HEK293 (cell line): ENCODE results near the gene ERI3.

ENCODE experiments used
- ELK4 ChIP-seq: IDR thresholded peaks from 2 replicates; pipeline ENCODE4 v1.6.1; 2011; ENCODE audit warnings: mild to moderate bottlenecking, low read depth, low read length, borderline replicate concordance
- FEZF1 ChIP-seq: fragments of 450-650 bp; formaldehyde crosslinking; IDR thresholded peaks from 2 replicates; pipeline ENCODE4 v1.5.1; 2016; ENCODE audit warnings: missing biosample characterization, missing genetic modification characterization
- GLI2 ChIP-seq: fragments of 450-650 bp; formaldehyde crosslinking; IDR thresholded peaks from 2 replicates; pipeline ENCODE4; 2017; ENCODE audit warnings: missing biosample characterization, missing genetic modification characterization, low read depth, borderline replicate concordance
- GLIS1 ChIP-seq: fragments of 450-650 bp; formaldehyde crosslinking; IDR thresholded peaks from 2 replicates; pipeline ENCODE4 v1.5.1; 2016; ENCODE audit warnings: missing biosample characterization, missing genetic modification characterization
- KLF16 ChIP-seq: fragments of 450-650 bp; formaldehyde crosslinking; IDR thresholded peaks from 2 replicates; pipeline ENCODE4 v1.5.1; 2017; ENCODE audit warnings: missing biosample characterization, missing genetic modification characterization
- KLF17 ChIP-seq: fragments of 450-650 bp; formaldehyde crosslinking; IDR thresholded peaks from 2 replicates; pipeline ENCODE4 v1.5.1; 2016; ENCODE audit warnings: missing biosample characterization, missing genetic modification characterization
- MZF1 ChIP-seq: fragments of 450-650 bp; formaldehyde crosslinking; IDR thresholded peaks from 2 replicates; pipeline ENCODE4 v1.5.1; 2017; ENCODE audit warnings: missing biosample characterization, missing genetic modification characterization, borderline replicate concordance
- SALL2 ChIP-seq: fragments of 450-650 bp; formaldehyde crosslinking; IDR thresholded peaks from 2 replicates; pipeline ENCODE4 v1.5.0; 2017; ENCODE audit warnings: missing biosample characterization, mild to moderate bottlenecking, missing genetic modification characterization, borderline replicate concordance
- SP7 ChIP-seq: fragments of 450-650 bp; formaldehyde crosslinking; IDR thresholded peaks from 2 replicates; pipeline ENCODE4 v1.5.1; 2016; ENCODE audit warnings: missing biosample characterization, missing genetic modification characterization
- ZBTB20 ChIP-seq: fragments of 450-650 bp; formaldehyde crosslinking; IDR thresholded peaks from 2 replicates; pipeline ENCODE4 v1.5.1; 2016; ENCODE audit warnings: missing biosample characterization, missing genetic modification characterization
- ZBTB21 ChIP-seq: fragments of 450-650 bp; formaldehyde crosslinking; IDR thresholded peaks from 2 replicates; pipeline ENCODE4 v1.5.1; 2017; ENCODE audit warnings: missing biosample characterization, missing genetic modification characterization
- ZBTB48 ChIP-seq: fragments of 450-650 bp; formaldehyde crosslinking; IDR thresholded peaks from 2 replicates; pipeline ENCODE4 v1.5.1; 2016; ENCODE audit warnings: missing biosample characterization, missing genetic modification characterization
- ZNF121 ChIP-seq: fragments of 450-650 bp; formaldehyde crosslinking; IDR thresholded peaks from 2 replicates; pipeline ENCODE4 v1.5.1; 2016; ENCODE audit warnings: missing biosample characterization, missing genetic modification characterization
- ZNF138 ChIP-seq: fragments of 450-650 bp; formaldehyde crosslinking; IDR thresholded peaks from 2 replicates; pipeline ENCODE4 v1.5.1; 2016; ENCODE audit warnings: missing biosample characterization, missing genetic modification characterization, borderline replicate concordance
- ZNF174 ChIP-seq: fragments of 450-650 bp; formaldehyde crosslinking; IDR thresholded peaks from 2 replicates; pipeline ENCODE4 v1.5.0; 2017; ENCODE audit warnings: missing biosample characterization, mild to moderate bottlenecking, missing genetic modification characterization
- ZNF175 ChIP-seq: fragments of 450-650 bp; formaldehyde crosslinking; IDR thresholded peaks from 2 replicates; pipeline ENCODE4 v1.5.1; 2016; ENCODE audit warnings: missing biosample characterization, missing genetic modification characterization
- ZNF274 ChIP-seq, 2 experiments: fragments of 200-500 bp in 1 of 2; fragments of 450-650 bp in 1 of 2; sonication (Bioruptor generic) in 1 of 2; formaldehyde crosslinking in 1 of 2; IDR thresholded peaks; 2 replicates each; pipeline versions ENCODE4 v1.5.1 to v1.6.1; 2014 to 2016; ENCODE audit warnings: borderline replicate concordance in 1 of 2, inconsistent platforms in 1 of 2, low read length in 1 of 2, missing biosample characterization in 1 of 2, missing genetic modification characterization in 1 of 2
- ZNF311 ChIP-seq: fragments of 450-650 bp; formaldehyde crosslinking; IDR thresholded peaks from 2 replicates; pipeline ENCODE4 v1.5.1; 2017; ENCODE audit warnings: missing biosample characterization, missing genetic modification characterization, borderline replicate concordance
- ZNF404 ChIP-seq: fragments of 450-650 bp; formaldehyde crosslinking; IDR thresholded peaks from 2 replicates; pipeline ENCODE4 v1.5.1; 2017; ENCODE audit warnings: missing biosample characterization, missing genetic modification characterization
- ZNF426 ChIP-seq: fragments of 450-650 bp; formaldehyde crosslinking; IDR thresholded peaks from 2 replicates; pipeline ENCODE4 v1.5.1; 2017; ENCODE audit warnings: missing biosample characterization, missing genetic modification characterization, mild to moderate bottlenecking, inconsistent platforms, moderate library complexity
- ZNF518A ChIP-seq: fragments of 450-650 bp; formaldehyde crosslinking; conservative IDR thresholded peaks from 2 replicates; pipeline ENCODE4 v1.5.1; 2016; ENCODE audit warnings: low read depth, missing biosample characterization, missing genetic modification characterization
- ZNF561 ChIP-seq: fragments of 450-650 bp; IDR thresholded peaks from 2 replicates; pipeline ENCODE4 v1.5.1; 2018; ENCODE audit warnings: missing biosample characterization, missing genetic modification characterization, borderline replicate concordance
- ZNF600 ChIP-seq: fragments of 450-650 bp; formaldehyde crosslinking; IDR thresholded peaks from 2 replicates; pipeline ENCODE4 v1.5.1; 2016; ENCODE audit warnings: missing biosample characterization, missing genetic modification characterization
- ZNF626 ChIP-seq: fragments of 450-650 bp; sonication (Bioruptor Pico); formaldehyde crosslinking; IDR thresholded peaks from 2 replicates; pipeline ENCODE4 v1.5.1; 2018; ENCODE audit warnings: missing biosample characterization, missing genetic modification characterization, inconsistent platforms
- ZNF677 ChIP-seq: fragments of 450-650 bp; IDR thresholded peaks from 2 replicates; pipeline ENCODE4 v1.5.0; 2018; ENCODE audit warnings: missing biosample characterization, mild to moderate bottlenecking, missing genetic modification characterization, moderate library complexity
- ZNF76 ChIP-seq: fragments of 450-650 bp; formaldehyde crosslinking; IDR thresholded peaks from 2 replicates; pipeline ENCODE4; 2016; ENCODE audit warnings: low read depth, missing biosample characterization, missing genetic modification characterization, borderline replicate concordance
- ZNF768 ChIP-seq: fragments of 450-650 bp; formaldehyde crosslinking; IDR thresholded peaks from 2 replicates; pipeline ENCODE4 v1.5.1; 2018; ENCODE audit warnings: missing biosample characterization, mild to moderate bottlenecking, missing genetic modification characterization
- ZNF785 ChIP-seq: fragments of 450-650 bp; formaldehyde crosslinking; IDR thresholded peaks from 2 replicates; pipeline ENCODE4 v1.5.1; 2016; ENCODE audit warnings: missing biosample characterization, missing genetic modification characterization
- ZSCAN16 ChIP-seq: fragments of 450-650 bp; formaldehyde crosslinking; IDR thresholded peaks from 2 replicates; pipeline ENCODE4 v1.5.1; 2016; ENCODE audit warnings: missing biosample characterization, missing genetic modification characterization
- TF ChIP-seq, protein P1 (sequence below): fragments of 450-650 bp; IDR thresholded peaks from 2 replicates; pipeline ENCODE4 v1.5.1; 2018; ENCODE audit warnings: missing biosample characterization, mild to moderate bottlenecking, missing genetic modification characterization

ERI3 gene

DNA sequence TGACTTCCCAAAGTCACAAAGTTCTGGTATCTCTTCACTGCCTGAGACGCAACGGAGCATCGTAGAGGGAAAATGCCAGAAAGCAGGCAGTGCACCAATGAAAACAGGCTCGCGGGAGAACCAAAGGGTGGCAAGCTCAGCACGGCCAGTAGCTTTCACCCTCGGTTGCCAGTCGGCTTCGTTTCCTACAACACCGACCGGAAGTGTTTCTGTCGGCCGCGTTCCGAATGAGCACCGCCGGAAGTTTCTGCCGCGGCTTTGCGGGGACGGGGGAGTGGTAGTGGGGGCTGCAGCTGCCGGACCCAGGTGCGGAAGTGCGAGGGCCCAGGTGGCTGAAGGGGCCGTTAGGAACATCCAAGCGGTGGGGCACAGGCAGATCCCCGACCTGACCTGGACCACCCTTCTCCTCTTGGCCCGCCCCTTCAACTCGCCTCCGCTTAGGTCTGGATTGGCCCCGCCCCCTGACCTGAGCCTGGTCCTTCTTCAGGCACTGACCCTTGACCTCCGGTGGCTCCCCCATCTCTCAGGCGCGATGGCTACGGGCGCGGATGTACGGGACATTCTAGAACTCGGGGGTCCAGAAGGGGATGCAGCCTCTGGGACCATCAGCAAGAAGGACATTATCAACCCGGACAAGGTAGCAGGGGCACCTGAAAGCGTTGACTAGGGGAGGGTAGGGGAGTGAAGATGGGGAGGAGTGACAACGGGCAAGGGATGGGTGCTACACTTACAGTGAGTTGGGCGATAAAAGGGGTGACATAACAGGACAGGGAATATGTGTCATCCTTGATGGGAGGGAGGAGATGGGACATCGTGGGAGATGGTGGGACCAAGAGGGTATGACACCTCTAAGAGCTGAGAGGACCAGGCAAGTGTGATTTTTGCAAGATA, 141.6 kb downstream of the ERI3 start, which contains the start of gene DMAP1 (continued):
- TF ChIP-seq ZNF175 (tag by site-specific recombination) = no peak
- no peak for TF ChIP-seq ZNF138 (tag by site-specific recombination)
- peak; percentile 73; the same call in 1 of the 2 replicates for TF ChIP-seq MZF1 (tag by site-specific recombination)
- no peak for TF ChIP-seq ZNF404 (tag by site-specific recombination)
- TF ChIP-seq SALL2 (tag by site-specific recombination) = peak; percentile 99
- peak; percentile 98 for TF ChIP-seq KLF16 (tag by site-specific recombination)
- TF ChIP-seq ZNF426 (tag by site-specific recombination) = no peak
- TF ChIP-seq KLF17 (tag by site-specific recombination) = peak; percentile 92
- peak; percentile 77; the same call in 1 of the 2 replicates for TF ChIP-seq ZBTB21 (tag by site-specific recombination)
- TF ChIP-seq ZNF677 = peak; percentile 65; the same call in 1 of the 2 replicates
- TF ChIP-seq ELK4 = no peak; the same call in 1 of the 2 replicates
- TF ChIP-seq ZNF311 (tag by site-specific recombination) = no peak
- peak; percentile 59; the same call in 1 of the 2 replicates for TF ChIP-seq ZNF600 (tag by site-specific recombination)
- no peak for TF ChIP-seq ZNF174 (tag by site-specific recombination)
- no peak for TF ChIP-seq ZSCAN16 (tag by site-specific recombination)
- peak; percentile 95 for TF ChIP-seq SP7
- TF ChIP-seq ZNF76 = peak; percentile 88
- TF ChIP-seq ZNF768 = 0 out of 2 replicates have a peak, but pooled peaks have one; percentile 50
- TF ChIP-seq GLI2 (tag by site-specific recombination) = no peak
- peak; percentile 55; the same call in 1 of the 2 replicates for TF ChIP-seq ZBTB20 (tag by site-specific recombination)
- TF ChIP-seq, protein P1, sequence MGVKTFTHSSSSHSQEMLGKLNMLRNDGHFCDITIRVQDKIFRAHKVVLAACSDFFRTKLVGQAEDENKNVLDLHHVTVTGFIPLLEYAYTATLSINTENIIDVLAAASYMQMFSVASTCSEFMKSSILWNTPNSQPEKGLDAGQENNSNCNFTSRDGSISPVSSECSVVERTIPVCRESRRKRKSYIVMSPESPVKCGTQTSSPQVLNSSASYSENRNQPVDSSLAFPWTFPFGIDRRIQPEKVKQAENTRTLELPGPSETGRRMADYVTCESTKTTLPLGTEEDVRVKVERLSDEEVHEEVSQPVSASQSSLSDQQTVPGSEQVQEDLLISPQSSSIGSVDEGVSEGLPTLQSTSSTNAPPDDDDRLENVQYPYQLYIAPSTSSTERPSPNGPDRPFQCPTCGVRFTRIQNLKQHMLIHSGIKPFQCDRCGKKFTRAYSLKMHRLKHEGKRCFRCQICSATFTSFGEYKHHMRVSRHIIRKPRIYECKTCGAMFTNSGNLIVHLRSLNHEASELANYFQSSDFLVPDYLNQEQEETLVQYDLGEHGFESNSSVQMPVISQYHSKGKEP (tag by site-specific recombination) = peak; percentile 70; the same call in 1 of the 2 replicates
- TF ChIP-seq ZNF785 (tag by site-specific recombination) = peak; percentile 89; the same call in 1 of the 2 replicates
- TF ChIP-seq ZNF561 (tag by site-specific recombination) = peak; percentile 98
- peak; percentile 54 for TF ChIP-seq ZBTB48
- peak; percentile 96 for TF ChIP-seq ZNF518A (tag by site-specific recombination)
- TF ChIP-seq GLIS1 (tag by site-specific recombination) = peak; percentile 41
- no peak for TF ChIP-seq ZNF274 (IDR thresholded peaks at IDR 0.05; ENCODE audit: low read length)
- TF ChIP-seq ZNF274 (tag by site-specific recombination; IDR thresholded peaks at IDR 0.05; ENCODE audit: borderline replicate concordance) = no peak
- no peak for TF ChIP-seq ZNF626 (tag by site-specific recombination)
- TF ChIP-seq ZNF121 (tag by site-specific recombination) = peak; percentile 76; the same call in 1 of the 2 replicates
- TF ChIP-seq FEZF1 (tag by site-specific recombination) = peak; percentile 67
